ENCODE data around the gene ZCWPW1.
A peak's percentile ranks its signal among the peaks of the same experiment; 100 is the strongest.
"Not testable (repeated sequence)": the region's sequence is repeated elsewhere in the genome, so short reads cannot be mapped to it uniquely, and the experiment has no call there.

The ZCWPW1 gene

DNA sequence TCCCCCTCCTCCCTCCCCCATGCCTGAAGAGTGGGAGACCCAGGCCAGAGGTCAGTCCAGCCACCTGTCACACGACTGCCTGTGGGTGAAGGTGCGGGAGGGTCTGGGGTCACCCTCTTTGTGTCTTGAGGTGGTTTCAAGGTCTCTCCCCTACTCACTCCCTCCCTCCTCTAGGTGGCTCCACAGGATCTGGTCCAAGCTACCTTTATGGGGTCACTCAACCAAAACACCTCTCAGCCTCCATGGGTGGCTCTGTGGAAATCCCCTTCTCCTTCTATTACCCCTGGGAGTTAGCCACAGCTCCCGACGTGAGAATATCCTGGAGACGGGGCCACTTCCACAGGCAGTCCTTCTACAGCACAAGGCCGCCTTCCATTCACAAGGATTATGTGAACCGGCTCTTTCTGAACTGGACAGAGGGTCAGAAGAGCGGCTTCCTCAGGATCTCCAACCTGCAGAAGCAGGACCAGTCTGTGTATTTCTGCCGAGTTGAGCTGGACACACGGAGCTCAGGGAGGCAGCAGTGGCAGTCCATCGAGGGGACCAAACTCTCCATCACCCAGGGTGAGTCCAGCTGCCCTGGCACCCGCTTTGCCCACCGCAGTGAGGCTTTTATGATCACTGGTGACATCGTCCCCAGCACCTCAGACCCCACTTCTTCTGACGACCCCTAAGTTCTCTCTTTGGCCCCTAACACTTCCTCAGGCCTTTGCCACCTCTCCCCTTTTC, 54.5 kb downstream of the ZCWPW1 start:
- not testable (repeated sequence) for DNase-seq (ENCODE audit: low read depth, low spot score)

DNA sequence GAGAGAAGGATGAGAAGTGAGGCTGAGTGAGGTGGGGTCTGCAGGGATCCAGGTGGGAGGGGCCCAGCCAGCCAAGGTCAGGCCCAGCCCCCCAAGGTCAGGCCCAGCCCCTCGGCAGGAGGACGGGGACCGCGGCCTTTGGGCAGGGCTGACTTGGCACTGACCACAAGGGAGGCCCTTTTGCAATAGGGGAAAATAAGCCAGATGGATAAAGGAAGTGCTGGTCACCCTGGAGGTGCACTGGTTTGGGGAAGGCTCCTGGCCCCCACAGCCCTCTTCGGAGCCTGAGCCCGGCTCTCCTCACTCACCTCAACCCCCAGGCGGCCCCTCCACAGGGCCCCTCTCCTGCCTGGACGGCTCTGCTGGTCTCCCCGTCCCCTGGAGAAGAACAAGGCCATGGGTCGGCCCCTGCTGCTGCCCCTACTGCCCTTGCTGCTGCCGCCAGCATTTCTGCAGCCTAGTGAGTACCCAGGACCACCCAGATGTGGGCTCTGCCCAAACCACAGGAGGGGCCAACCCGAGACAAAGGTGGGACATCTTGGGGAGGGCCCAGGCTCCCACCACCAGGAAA, 55.2 kb downstream of the ZCWPW1 start, which contains the start of gene PILRA:
PILRA (plus strand) TSS at position 227 of the 571 bp plus-strand sequence; CDS start at position 397, 170 bp downstream.
- no peak for DNase-seq (ENCODE audit: low read depth, low spot score)

DNA sequence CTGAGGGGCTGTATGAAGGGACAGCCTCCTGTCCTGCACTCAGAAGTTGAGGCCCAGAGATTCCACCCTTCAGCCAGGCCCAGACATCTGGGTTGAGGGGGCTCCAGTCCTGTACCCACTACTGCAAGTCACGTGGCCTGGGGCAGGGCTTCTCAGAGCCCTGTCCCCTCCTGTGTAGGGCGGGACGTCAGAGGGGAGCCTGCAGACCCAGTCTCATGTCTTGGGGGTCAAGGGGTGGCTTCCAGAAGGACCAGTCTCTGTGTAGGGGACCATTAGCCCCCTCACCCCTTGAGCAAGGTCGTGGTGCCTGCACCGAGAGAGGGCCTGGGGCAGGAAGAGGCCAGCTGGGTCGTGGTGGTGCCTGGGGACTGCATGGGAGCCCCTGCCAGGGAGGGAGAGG, 55.8 kb downstream of the ZCWPW1 start:
- DNase-seq (ENCODE audit: low read depth, low spot score): no peak

DNA sequence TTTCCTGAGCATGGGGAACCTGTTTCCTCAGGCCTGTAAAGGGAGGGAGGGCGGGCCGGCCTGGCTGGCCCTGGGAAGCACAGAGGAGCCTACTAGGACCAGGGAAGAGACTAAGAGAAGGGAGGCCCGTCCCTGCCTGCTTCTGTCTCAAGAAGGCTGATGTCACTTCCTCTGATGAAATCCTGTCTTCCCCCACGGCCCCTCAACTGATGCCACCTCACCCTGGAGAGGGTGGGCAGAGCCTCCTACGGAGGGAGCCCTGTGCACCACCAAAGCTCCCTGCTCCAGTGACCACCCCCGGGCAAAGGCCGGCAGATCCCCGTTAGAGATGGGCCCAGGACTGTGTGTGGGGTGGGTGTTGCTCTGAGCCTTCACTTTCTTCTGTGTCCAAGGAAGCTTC, 56.2 kb downstream of the ZCWPW1 start:
- DNase-seq (ENCODE audit: low read depth, low spot score): no peak

DNA sequence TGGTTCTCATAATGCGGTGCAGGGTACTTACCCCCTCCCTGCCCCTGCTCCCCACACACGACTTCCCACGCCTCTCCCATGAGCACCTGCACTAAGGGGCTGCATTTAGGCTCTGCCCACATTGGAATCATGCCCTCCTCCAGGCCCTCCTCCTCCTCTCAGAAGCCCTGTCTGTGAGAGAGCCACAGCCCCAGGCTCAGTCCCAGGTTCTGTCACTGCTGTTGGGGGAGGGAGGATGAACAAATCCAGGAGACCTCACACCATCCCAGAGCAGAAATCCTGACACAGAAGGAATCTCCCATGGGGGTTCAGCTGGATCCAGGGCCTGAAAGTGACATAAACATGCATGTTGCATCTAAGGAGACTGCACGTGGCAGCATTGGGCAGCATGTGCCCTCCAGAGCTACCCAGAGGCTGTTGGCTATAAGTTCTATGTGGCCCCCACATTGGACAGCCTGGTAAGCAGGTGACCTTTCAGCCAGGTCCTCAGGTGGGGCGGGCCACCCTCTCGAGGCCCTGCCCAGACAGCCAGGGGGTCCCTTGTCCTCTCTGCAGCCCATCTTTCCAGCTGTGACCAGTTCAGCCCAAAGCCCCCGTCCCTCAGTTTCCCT, 56.8 kb downstream of the ZCWPW1 start:
- DNase-seq (ENCODE audit: low read depth, low spot score): no peak

DNA sequence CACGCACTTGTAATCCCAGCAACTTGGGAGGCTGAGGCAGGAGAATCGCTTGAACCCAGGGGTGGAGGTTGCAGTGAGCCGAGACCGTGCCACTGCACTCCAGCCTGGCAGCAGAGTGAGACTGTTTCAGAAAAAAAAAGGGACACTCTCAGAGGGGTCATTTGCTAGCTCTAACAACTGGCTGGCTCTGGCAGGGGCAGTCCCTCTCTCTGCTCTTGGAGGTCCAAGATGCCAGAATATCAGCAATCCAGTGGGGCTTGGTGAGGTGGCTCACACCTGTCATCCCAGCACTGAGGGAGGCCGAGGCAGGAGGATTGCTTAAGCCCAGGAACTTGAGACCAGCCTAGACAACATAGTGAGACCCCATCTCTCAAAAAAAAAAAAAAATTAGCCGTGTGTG, 57.8 kb downstream of the ZCWPW1 start:
- no peak for DNase-seq (ENCODE audit: low read depth, low spot score)

DNA sequence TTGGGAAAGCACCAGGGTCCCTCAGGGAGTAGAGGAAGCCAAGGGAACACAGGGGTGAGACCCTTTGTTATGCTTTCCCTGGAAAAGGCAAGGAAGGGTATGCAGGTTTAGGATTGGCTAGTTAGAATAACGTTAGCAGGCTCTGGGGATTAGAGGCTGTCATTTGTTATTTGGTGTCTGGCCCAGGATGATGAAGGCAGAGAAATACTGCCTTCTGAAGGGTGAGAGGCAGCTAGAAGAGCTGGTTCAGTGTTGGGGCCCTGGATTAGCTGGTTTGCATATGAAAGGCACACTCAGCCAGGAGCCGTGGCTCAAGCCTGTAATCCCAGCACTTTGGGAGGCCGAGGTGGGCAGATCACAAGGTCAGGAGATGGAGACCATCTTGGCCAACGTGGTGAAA, 58.2 kb downstream of the ZCWPW1 start:
- DNase-seq (ENCODE audit: low read depth, low spot score): peak; percentile 52

DNA sequence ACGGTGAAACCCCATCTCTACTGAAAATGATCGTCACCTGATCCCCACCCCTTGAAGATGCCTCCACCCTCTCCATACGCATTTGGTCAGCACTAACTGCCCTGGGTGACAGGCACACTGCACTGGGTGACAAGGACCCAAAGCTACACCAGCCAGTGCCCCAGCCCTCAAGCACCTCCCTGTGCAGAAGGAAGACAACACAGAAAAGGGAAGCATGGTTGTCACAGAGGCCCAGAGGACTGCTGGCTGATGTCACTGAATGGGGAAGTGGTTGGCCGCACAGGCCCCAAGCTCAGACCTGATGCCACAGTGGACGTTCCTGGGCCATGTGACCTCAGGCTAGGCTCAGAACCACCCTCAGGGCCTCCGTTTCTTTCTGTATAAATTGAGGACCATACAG, 59.4 kb downstream of the ZCWPW1 start:
- no peak for DNase-seq (ENCODE audit: low read depth, low spot score)

DNA sequence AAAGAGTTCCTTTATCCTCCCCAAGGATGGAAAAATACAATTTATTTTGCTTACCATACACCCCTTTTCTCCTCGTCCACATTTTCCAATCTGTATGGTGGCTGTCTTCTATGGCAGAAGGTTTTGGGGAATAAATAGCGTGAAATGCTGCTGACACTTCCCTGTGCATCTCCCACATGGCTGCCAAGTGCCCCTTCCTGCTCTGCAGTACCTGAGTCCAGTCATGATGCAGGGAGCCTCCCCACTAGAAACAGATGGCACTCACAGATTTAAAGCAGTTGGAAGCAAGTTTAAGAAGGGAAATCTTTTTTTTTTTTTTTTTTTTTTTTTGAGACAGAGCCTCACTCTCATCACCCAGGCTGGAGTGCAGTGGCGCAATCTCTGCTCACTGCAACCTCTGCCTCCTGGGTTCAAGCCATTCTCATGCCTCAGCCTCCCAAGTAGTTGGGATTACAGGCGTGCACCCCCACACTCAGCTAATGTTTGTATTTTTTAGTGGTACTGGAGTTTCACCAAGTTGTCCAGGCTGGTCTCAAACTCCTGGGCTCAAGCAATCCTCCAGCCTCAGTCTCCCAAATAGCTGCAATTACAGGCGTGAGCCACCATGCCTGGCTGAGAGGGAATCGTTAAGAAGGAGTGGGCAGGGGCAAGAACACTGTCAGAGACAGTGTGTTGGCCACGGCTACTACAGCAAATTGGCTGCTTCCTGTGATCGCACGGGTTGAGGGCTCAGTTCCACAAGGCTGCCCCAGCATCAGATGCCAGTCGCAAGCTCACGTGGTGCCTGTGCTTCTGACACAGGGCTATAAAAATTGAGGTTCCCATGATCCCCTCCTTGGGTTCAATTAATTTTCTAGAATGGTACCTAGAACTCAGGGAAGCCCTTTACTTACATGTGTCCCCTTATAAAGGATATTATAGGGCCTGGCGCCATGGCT, 60.6 kb downstream of the ZCWPW1 start:
- no peak for DNase-seq (ENCODE audit: low read depth, low spot score)

DNA sequence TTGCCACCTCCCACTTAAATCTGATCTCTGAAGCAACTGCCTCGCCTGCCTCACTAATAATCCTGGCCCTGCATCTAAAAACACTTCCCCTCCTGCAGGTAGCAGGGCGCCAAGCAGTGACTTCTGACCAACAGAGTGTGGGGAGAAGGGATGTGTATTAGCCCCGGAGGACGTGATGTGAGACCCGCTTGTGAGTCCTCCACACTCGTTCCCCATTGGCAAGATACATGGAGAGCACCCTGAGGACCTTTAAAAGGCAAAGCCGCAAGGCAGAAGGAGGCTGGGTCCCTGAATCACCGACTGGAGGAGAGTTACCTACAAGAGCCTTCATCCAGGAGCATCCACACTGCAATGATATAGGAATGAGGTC, 61.3 kb downstream of the ZCWPW1 start:
- no peak for DNase-seq (ENCODE audit: low read depth, low spot score)

DNA sequence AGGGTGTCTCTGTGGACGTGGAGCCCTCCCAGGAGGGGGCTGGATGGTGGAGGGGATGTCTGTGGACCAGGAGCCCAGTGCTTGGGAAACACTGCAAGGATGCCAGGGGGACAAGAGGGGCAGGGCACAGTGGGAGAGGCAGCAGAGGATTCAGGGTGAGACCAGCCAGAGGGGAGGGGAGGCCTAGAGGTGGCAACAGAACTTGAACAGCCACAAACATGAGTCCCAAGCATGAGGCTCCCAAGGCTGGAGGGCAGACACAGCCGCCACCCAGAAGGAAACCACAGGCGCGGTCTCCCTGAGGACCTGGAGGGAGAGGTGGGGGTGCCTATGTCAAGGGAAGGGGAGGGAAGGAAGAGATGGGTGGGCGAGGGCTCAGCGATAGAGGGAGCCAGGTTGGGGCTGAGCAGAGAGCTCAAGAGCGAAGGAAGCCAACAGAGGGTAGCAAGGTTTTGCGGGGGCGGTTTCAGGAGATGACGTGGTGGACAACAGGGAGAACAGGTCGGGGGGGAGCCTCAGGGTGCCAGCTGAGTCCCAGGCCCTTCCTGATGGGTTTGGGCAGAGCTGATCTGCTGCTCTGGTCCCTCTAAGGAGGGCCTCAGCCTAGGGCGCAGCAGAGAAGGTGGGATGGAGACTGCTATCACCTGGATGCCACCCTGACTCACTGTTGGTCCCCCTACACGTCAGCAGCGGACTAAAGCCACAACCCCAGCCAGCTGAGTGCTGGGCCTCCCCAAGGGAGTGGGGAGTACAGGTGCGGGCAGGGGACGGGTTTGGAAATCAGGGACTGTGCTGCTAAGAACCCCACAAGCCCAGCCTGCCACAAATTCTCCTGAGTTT, 61.9 kb downstream of the ZCWPW1 start:
- no peak for DNase-seq (ENCODE audit: low read depth, low spot score)

DNA sequence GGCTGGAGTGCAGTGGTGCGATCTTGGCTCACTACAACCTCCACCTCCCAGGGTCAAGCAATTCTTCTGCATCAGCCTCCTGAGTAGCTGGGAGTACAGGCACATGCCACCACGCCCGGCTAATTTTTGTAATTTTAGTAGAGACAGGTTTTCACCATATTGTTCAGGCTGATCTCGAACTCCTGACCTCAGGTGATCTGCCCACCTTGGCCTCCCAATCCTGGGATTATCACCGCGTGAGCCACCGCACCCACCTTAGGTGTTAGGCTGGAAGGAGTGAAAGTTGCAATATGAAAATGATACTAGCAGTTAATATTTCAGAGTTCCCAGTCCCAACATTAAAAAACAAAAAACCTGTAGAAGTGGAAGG, 62.5 kb downstream of the ZCWPW1 start:
- DNase-seq (ENCODE audit: low read depth, low spot score): not testable (repeated sequence)

DNA sequence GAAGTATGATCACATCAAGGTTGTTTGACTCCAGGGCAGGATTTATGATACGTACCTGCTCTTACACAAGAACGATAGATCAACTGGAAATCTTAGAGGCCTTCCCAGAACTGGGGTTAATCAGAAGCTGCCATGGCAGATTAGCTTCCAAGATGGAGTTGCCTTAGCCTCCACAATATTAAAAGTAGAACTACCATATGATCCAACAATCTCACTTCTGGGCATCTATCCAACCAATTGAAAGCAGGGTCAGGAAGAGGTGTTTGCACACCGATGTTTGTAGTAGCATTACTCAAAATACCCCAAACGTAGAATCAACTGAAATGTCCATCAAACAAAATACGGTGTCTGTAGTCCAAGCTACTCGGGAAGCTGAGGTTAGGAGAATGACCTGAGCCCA, 64.0 kb downstream of the ZCWPW1 start:
- no peak for DNase-seq (ENCODE audit: low read depth, low spot score)

DNA sequence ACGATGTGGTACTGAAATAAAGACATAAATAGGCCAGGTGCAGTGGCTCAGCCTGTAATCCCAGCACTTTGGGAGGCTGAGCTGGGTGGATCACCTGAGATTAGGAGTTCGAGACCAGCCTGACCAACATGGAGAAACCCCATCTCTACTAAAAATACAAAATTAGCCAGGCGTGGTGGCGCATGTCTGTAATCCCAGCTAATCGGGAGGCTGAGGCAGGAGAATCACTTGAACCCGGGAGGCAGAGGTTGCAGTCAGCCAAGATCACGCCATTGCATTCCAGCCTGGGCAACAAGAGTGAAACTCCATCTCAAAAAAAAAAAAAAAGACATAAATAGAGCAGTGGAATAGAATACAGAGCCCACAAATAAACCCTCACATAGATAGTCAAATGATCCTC, 64.7 kb downstream of the ZCWPW1 start:
- not testable (repeated sequence) for DNase-seq (ENCODE audit: low read depth, low spot score)

DNA sequence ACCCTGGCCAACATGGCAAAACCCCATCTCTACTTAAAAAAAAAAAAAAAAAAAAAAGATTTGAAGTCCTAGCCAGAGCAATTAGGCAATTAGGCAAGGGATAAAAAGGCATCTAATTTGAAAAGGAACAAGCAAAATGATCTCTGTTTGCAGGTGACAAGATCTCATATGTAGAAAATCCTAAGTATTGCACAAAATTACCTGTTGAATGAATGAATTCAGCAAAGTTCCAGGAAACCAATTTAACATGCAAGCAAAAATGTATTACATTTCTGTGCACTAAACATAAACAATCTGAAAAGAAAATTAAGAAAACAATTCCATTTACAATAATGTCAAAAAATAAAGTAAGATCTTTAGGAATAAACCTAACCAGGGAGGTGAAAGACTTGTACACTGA, 65.4 kb downstream of the ZCWPW1 start:
- no peak for DNase-seq (ENCODE audit: low read depth, low spot score)

DNA sequence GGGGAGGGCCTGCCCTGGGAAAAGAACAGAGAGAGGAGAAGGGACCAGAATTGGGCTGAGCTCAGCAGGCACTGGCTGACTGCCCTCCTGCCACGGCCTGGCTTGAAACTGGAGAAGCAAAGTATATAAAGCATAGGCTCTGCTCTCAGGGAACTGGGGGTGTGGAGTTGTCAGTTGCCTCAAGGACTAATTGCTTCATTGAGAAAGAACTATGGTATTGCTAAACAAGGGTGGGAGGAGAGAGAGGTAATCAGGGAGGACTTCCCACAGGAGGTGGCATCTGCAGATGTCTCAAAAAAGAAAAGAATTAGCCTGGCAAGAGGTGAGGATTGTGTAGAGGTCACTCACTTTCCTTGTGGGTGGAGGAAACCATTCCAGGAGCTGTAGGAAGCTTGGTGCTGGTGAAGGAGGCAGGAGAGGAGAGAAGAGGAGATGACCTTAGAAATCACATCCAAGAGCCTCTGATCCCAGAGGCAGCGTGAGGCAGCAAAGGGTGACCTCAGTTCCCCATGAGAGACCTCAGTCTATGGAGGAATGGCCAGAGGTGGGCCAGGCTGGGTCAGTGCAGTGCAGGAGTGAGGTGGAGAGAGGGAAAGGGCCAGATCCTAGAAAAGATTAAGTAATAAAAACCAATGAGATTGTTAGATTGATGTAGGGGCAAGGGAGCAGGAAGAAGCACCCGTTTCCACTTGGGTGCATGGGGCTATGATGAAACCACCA, 68.2 kb downstream of the ZCWPW1 start:
- no peak for DNase-seq (ENCODE audit: low read depth, low spot score)

DNA sequence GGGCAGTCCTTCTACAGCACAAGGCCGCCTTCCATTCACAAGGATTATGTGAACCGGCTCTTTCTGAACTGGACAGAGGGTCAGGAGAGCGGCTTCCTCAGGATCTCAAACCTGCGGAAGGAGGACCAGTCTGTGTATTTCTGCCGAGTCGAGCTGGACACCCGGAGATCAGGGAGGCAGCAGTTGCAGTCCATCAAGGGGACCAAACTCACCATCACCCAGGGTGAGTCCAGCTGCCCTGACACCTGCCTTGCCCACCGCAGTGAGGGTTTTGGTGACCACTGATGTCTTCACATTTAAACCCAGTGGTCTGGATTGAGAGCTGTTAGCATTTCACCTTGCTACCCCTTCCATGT, 69.7 kb downstream of the ZCWPW1 start:
- no peak for DNase-seq (ENCODE audit: low read depth, low spot score)

DNA sequence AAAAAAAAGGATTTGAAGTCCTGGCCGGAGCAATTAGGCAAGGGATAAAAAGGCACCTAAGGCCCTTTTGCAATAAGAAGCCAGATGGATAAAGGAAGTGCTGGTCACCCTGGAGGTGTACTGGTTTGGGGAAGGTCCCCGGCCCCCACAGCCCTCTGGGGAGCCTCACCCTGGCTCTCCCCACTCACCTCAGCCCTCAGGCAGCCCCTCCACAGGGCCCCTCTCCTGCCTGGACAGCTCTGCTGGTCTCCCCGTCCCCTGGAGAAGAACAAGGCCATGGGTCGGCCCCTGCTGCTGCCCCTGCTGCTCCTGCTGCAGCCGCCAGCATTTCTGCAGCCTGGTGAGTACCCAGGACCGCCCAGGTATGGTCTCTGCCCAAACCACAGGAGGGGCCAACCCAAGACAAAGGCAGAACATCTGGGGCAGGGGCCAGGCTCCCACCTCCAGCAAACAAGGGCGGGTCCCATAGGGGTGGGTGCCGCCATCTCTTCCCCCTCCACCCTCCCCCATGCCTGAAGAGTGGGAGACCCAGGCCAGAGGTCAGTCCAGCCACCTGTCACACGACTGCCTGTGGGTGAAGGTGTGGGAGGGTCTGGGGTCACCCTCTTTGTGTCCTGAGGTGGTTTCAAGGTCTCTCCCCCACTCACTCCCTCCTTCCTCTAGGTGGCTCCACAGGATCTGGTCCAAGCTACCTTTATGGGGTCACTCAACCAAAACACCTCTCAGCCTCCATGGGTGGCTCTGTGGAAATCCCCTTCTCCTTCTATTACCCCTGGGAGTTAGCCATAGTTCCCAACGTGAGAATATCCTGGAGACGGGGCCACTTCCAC, 70.3 kb downstream of the ZCWPW1 start, which contains the start of gene PILRB:
PILRB (plus strand) TSS at position 91 of the 830 bp plus-strand sequence; CDS start at position 277, 186 bp downstream.
- DNase-seq (ENCODE audit: low read depth, low spot score): no peak

DNA sequence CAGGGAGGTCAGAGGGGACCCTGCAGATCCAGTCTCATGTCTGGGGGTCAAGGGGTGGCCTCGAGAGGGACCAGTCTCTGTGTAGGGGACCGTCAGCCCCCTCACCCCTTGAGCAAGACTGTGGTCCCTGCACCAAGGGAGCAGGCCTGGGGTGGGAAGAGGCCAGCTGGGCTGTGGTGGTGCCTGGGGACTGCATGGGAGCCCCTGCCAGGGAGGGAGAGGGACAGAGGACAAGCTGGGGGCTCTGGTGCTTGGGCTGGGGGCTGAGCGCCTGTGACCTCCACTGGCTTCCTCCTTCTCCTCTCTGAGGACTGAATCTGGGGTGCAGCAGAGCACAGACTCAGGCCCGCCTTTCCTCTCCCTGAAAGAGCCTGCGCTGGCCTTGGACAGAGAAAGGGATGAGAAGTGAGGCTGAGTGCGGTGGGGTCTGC, 71.4 kb downstream of the ZCWPW1 start:
- DNase-seq (ENCODE audit: low read depth, low spot score): no peak
